DMS53 treated with DMSO at 0.1 percent for 48 hours (cell line): ENCODE data around the gene OXTR.

Source experiments
- DNase-seq: peaks from one replicate; lab custom pipeline; 2025; ENCODE audit not compliant: unreplicated experiment; lab: John Stamatoyannopoulos, UW

The OXTR gene

GRCh38 chr3:8713901-8714759, 55.3 kb downstream of the OXTR start:
- DNase-seq = no peak

GRCh38 chr3:8712908-8713255, 56.5 kb downstream of the OXTR start:
- DNase-seq = no peak

- DNase-seq = no peak
These were observed 57.1 kb downstream of the OXTR start for GRCh38 chr3:8712045-8712907.

DNA sequence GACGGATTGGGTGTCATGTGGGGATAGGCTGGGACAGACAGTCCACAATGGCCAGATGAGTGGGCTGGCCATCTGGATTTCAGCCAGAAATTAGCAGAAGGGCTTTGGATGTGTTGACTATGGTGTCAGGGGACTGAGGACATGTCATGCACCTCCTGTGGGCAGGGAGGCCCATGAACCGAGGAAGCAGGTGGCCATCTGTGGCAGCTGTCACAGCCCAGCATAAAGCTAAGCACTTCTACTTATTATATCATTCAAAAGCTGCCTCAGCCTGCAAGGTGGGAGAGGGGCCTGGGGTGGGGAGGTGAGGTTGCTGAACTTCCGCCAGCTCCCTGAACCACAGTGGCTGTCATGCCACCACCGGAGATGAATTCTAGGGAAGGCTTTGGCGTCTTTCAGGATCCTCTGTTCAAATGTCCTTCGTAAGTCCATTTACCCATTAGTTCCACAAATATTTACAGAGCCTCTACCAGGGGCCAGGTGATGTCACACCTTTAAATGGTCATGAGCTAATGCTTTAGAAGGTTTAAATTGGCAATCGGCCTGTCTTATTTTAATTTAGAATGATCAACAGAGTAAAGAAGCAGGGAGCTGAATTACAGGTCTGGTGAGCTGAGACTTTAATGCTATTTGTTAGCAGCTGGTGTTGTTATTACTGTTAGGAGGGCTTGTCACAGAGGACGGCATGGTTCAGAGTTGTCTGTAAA, 59.5 kb downstream of the OXTR start:
- DNase-seq = peak; percentile 42

DNA sequence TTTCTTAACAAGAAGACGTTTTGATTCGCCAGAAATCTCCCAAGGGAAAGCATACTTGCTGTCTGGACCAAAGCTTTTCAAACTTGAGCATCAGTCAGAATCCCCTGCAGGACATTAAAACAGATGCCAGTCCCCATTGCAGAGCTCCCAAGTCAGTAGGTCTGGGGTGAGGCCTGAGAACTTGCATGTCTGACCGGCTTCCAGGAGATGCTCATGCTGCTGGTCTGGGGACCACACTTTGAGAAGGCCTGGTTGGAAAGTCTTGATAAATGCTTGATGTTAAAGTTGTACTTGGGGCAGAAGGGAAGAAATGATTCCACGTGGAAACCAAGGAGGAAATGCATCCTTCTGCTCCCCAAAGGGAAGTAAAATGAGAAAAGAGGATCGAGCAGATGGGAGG, 60.1 kb downstream of the OXTR start:
- DNase-seq = no peak

- no peak for DNase-seq
These were observed 63.8 kb downstream of the OXTR start for GRCh38 chr3:8705575-8705974.

DNA sequence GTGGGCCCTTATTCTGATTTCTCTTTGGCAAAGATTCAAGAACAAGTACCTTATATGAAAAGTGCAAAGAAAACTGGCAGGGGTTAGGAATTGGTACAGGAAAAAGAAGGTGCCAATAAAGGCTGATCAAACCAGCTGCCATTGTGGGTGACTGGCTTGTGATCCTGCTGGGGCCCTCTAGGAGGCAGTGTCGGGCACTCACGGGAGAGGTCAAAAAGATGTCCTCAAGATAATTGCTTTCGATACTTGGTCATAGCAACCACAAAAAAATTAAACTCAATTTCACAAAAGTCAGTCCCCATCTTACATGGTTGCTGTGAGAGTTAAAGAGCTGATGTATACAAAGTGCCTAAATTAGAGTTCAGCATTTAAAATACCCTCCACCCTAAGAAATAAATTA, 66.9 kb downstream of the OXTR start:
- DNase-seq = no peak
